Heart left ventricle (tissue), 16 donors: ENCODE data around the gene PTGES3L. TPM values are rescaled to one million over a fixed set of nuclear protein-coding genes. Genes with fewer than 3 reads are reported as not detected.

Experiments used
- ATAC-seq, 4 donors: fragments of 200-7000 bp; cut with Tn5 transposase; one replicate each; pipeline ENCODE4 v1.9.1; 2020 to 2022; ENCODE audit warnings: moderate library complexity in 4 of 4, mild to moderate bottlenecking in 3 of 4, moderate number of reproducible peaks in 1 of 4
- DNase-seq, 5 donors: peaks; one replicate each; pipeline ENCODE4 v3.0.0-alpha.2; 2020
- H3K27ac ChIP-seq, 12 donors: fragments of 200-600 bp; sonication (generic) in 4 of 12; one replicate each; pipeline versions ENCODE4 v1.5.0 to v1.8.0; 2016 to 2022; ENCODE audit warnings: mild to moderate bottlenecking in 2 of 12
- H3K27me3 ChIP-seq, 9 donors: fragments of 200-600 bp; sonication (generic) in 2 of 9; one replicate each; pipeline versions ENCODE4 v1.5.1 to v1.8.0; 2016 to 2022; ENCODE audit warnings: mild to moderate bottlenecking in 3 of 9
- H3K36me3 ChIP-seq, 9 donors: fragments of 200-600 bp; sonication (generic) in 2 of 9; one replicate each; pipeline versions ENCODE4 v1.5.0 to v1.8.0; 2018 to 2022; ENCODE audit warnings: mild to moderate bottlenecking in 2 of 9
- H3K4me1 ChIP-seq, 12 donors: fragments of 200-600 bp; sonication (generic) in 4 of 12; one replicate each; pipeline versions ENCODE4 v1.5.0 to v1.8.0; 2016 to 2022; ENCODE audit warnings: mild to moderate bottlenecking in 3 of 12
- H3K4me3 ChIP-seq, 12 donors: fragments of 200-600 bp; sonication (generic) in 4 of 12; one replicate each; pipeline versions ENCODE4 v1.5.0 to v1.8.0; 2017 to 2022; ENCODE audit warnings: mild to moderate bottlenecking in 9 of 12, moderate library complexity in 4 of 12
- H3K9me3 ChIP-seq, 12 donors: fragments of 200-600 bp; sonication (generic) in 4 of 12; one replicate each; pipeline versions ENCODE4 v1.5.0 to v1.8.0; 2016 to 2022; ENCODE audit warnings: mild to moderate bottlenecking in 1 of 12
- POLR2A ChIP-seq, 2 donors: fragments of 450-650 bp; IDR thresholded peaks; one replicate each; pipeline ENCODE4 v1.6.1; 2017; ENCODE audit warnings: antibody characterized with exemption in 2 of 2, mild to moderate bottlenecking in 2 of 2, moderate library complexity in 2 of 2
- WGBS, 4 donors: extraction: QIAGEN DNeasy Blood & Tissue Kit in 2 of 4; methylation state at CpG; one replicate each; pipeline versions ENCODE4 v1.1.5 to v1.1.7; 2013 to 2018; 5-methylcytosine and 5-hydroxymethylcytosine counted together
- intact Hi-C, 10 donors: fragments of 100-400 bp; cut with DNase I; formaldehyde crosslinking; loops; one replicate each; pipeline versions ENCODE4 v1.11.1 to v1.14.2; 2022
- long read RNA-seq, 3 donors: library from polyadenylated mRNA; unstranded; transcript quantifications; one replicate each; pipeline ENCODE4 v2.0.0, GENCODE V29; 2020 to 2021
- polyA plus RNA-seq, 2 donors: library from polyadenylated mRNA; stranded (reverse); fragments of 200-250 nt; gene quantifications; one replicate each; pipeline ENCODE4 v1.2.3, GENCODE V29; 2013
- total RNA-seq, 9 donors: library from RNA; depleted of rRNA in 2 of 9; stranded (reverse); fragments of >200 nt in 2 of 9; fragmentation: NEBNext Ultra II Directional in 3 of 9; extraction: Animal tissue kit (Norgen Biotek cat#: 25700) in 3 of 9; gene quantifications; one replicate each; pipeline versions ENCODE4 v1.1.0 to v1.2.4, GENCODE V29; 2016 to 2023
- TF ChIP-seq, protein P1 (sequence below), 12 donors: fragments of 200-600 bp; sonication (generic) in 4 of 12; IDR thresholded peaks; one replicate each; pipeline versions ENCODE4 v1.5.0 to v1.8.0; 2018 to 2022; ENCODE audit warnings: antibody characterized with exemption in 12 of 12, mild to moderate bottlenecking in 5 of 12
- donor health status: ischemic (EF 13 %, LVEDD 7.1; RV severe dilation, severe dysfunction).
- donor health status: healthy with polysubstance abuse.
- donor health status: DM: no; HTN: yes; CAD: no.
- donor health status: DM: no; HTN: no; CAD: no.
- donor health status: ischemic (EF 25% LVEDD 6.9; RV normal size, moderate dysfunction).
- donor health status: ischemic (EF 25% LVEDD 5.7; RV mildly dilated, moderate dysfunction).
- donor health status: healthy.
- donor health status: DM: yes; HTN: yes; CAD: no.
- donor health status: ischemic (EF 35%, LVEDD 5.7; RV mildly dilated, moderate dysfunction).
- donor health status: nonischemic (EF 11% LVEDD 7.7; RV severe dilation, severe dysfunction).
- donor health status: DM: yes; HTN: yes; CAD: no.
- donor health status: PGD.
- donor health status: ischemic (EF 29% LVEDD 5.4; RV normal size, mild dysfunction).
- donor health status: nonischemic (EF 23%, LVEDD 6.1; RV moderate dilation, normal function).

Gene PTGES3L
- total RNA-seq (10 to 100 TPM; 24.6 to 48.4 (median 41.2) TPM), polyA plus RNA-seq (10 to 100 TPM; 41.5 to 58.0 TPM)
- long read RNA-seq, donor 1, transcript PTGES3L-206 (7 exons, 855 nt), result major isoform, 26 of 52 reads
- long read RNA-seq, donor 1, partial matches to known transcripts, result 0 of 52 reads
- long read RNA-seq, donor 1, other reads (novel, unspliced or antisense), result 22 of 52 reads
- long read RNA-seq, donor 2, transcript PTGES3L-206 (7 exons, 855 nt), result major isoform, 29 of 43 reads
- long read RNA-seq, donor 2, partial matches to known transcripts, result 1 of 43 reads
- long read RNA-seq, donor 2, other reads (novel, unspliced or antisense), result 7 of 43 reads
- long read RNA-seq, donor 3, transcript PTGES3L-206 (7 exons, 855 nt), result major isoform, 5 of 26 reads
- long read RNA-seq, donor 3, partial matches to known transcripts, result 0 of 26 reads
- long read RNA-seq, donor 3, other reads (novel, unspliced or antisense), result 21 of 26 reads

DNA sequence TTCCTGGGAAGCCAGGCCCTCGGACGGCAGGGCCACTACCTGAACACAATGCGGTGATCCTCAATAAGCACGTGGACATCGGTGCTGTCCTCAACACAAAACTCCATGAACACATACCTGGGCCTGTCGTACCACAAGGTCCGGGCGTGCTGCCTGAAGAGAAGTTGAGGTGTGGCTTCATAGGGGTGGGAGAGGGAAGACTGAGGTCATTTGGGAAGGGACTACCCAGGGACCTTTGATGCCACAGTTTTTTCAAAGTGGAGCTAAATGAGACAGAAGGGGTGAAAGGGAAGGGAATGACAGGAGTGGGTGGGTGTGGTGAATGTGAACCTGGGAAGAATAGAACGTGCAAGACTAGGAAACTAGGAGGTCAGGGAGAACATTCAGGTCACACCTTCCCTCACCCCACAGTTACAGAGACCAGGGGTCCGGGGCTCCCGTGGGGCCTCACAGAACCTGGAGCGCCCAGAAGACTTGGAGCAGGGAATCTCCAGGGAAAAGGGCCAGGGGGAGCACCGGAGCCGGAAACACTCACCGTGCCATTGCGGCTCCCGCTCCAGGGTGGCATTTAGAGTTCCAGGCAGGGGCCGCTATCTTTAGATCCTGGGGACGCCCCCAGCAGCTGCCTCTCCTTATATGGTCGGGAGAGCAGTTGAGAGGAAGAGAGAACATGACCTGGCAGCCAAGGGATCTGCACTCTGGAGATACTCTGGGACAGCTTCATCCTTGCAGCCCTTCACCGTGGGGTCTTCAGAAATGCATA, at the start of gene PTGES3L:
Gene PTGES3L, minus strand, starts transcription at position 570 of the 763 bp plus-strand sequence. Its CDS starts 27 bp downstream, at position 543.
- ATAC-seq, result peak; percentile 83 to 90 (median 86)
- no peak for TF ChIP-seq POLR2A (IDR thresholded peaks at IDR 0.05)
- TF ChIP-seq, protein P1, sequence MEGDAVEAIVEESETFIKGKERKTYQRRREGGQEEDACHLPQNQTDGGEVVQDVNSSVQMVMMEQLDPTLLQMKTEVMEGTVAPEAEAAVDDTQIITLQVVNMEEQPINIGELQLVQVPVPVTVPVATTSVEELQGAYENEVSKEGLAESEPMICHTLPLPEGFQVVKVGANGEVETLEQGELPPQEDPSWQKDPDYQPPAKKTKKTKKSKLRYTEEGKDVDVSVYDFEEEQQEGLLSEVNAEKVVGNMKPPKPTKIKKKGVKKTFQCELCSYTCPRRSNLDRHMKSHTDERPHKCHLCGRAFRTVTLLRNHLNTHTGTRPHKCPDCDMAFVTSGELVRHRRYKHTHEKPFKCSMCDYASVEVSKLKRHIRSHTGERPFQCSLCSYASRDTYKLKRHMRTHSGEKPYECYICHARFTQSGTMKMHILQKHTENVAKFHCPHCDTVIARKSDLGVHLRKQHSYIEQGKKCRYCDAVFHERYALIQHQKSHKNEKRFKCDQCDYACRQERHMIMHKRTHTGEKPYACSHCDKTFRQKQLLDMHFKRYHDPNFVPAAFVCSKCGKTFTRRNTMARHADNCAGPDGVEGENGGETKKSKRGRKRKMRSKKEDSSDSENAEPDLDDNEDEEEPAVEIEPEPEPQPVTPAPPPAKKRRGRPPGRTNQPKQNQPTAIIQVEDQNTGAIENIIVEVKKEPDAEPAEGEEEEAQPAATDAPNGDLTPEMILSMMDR (IDR thresholded peaks at IDR 0.05), result no peak

DNA sequence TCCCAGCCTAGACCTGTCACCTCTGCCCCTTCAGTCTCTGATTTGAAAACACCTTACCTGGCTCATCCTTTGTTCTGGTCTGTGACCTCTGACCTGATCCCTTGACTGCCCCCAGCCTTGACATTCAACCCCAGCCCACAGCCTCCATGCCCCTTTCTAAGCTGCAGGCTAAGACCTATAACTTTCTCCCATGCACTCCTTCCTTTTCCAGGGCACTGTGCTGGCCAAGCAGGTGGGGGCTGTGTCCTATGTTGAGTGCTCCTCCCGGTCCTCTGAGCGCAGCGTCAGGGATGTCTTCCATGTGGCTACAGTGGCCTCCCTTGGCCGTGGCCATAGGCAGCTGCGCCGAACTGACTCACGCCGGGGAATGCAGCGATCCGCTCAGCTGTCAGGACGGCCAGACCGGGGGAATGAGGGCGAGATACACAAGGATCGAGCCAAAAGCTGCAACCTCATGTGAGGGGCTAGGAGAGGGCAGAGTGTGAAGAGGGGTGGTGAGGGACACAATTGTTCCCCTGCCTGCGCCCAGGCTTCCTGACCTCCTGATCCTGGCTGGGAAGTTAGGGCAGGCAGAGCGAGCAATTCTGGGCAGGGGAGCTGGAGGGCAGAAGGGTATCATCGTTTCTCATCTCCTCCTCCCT, 48.5 kb upstream of the PTGES3L start:
- no peak for DNase-seq
- no peaks in the 10 kb centered on the region for H3K9me3 ChIP-seq
- intact Hi-C loops, result loop anchor here in 7 of 10 donors (5.0 to 10.0 kb wide), 9 partner anchors 49 to 309 kb away; partner anchors contain the start of genes BRCA1 (in 2 of the 7), TMEM106A (in 2 of the 7) and NBR1 (in 1 of the 7)
- peaks cover 0 to 14% (median 3%) of the 10 kb centered on the region in 12 donors for H3K4me1 ChIP-seq
- no peaks in the 10 kb centered on the region for H3K27me3 ChIP-seq
- H3K36me3 ChIP-seq, result no peaks in the 10 kb centered on the region
- no peak overlapping the region for H3K27ac ChIP-seq
- no peak for ATAC-seq
- WGBS, 4 donors, result 85 to 86% (median 86%) methylated on average over 17 of the region's 17 CpGs
- no peak overlapping the region for H3K4me3 ChIP-seq
- no peak for TF ChIP-seq POLR2A (IDR thresholded peaks at IDR 0.05)
- TF ChIP-seq, protein P1 (IDR thresholded peaks at IDR 0.05), result no peak

More for the DNA sequence above, at the start of gene PTGES3L:
- peaks cover 0 to 36% (median 25%) of the 10 kb centered on the region in 12 donors for H3K4me1 ChIP-seq
- H3K27me3 ChIP-seq, result no peaks in the 10 kb centered on the region
- peak within 1 kb of the TSS; percentile 11 to 93 (median 89) for H3K27ac ChIP-seq
- peaks cover 0 to 11% (median 3%) of the 10 kb centered on the region in 9 donors for H3K36me3 ChIP-seq
- intact Hi-C loops, result loop anchor here in 2 of 10 donors (1.0 kb wide), 2 partner anchors 15 to 19 kb away; partner anchors contain the start of genes RPL27 (in 2 of the 2) and AARSD1 (in 1 of the 2)
- DNase-seq, result peak; percentile 69 to 88 (median 73)
- peak within 1 kb of the TSS; percentile 63 to 100 (median 92) for H3K4me3 ChIP-seq
- 24 to 29% (median 28%) methylated on average over 18 to 21 of the region's 21 CpGs for WGBS, 4 donors
- no peaks in the 10 kb centered on the region for H3K9me3 ChIP-seq

DNA sequence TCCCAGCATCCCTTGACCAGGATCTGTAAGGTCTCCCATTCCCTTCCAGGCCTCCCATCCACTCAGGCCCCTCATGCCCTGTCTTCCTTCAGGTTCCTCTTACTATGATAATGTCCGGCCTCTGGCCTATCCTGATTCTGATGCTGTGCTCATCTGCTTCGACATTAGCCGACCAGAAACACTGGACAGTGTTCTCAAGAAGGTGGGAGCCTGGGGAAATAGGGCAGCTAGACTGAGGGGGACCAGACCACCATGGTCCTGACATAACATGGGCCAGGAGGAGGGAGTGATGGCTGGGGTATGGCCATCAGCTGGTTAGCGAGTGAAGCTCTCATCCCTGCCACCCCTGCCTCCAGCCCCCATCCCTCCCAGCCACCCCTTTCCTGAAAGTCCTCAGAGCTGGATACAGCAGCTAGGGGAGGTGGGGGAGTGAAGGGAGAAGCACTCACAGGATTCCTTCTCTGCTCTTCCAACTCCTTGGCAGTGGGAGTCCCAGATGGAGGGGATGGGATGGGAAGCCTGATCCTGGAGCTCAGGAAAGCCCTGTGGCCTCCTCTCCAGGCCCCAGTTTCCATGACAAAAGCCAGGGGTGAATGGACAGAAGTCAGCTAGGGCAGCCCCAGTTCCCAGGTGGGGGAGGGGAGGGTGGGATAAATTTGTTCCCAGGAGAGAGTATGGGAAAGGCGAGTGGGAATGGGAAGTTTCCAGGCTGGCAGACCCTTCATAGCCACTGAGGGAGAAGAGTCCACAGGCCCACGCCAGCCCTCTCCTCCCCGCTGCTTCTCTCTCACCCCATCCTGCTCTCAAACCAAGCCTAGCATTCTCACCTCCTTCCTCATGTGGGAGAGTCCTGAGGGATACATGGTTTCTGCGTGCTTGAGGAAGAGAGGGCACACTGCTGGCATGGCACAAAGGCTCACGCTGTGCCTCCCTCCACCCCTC, 47.5 kb upstream of the PTGES3L start:
- Histone ChIP-seq H3K4me3 (no peak overlapping the region), H3K27ac (no peak overlapping the region), H3K27me3 (no peaks in the 10 kb centered on the region), H3K4me1 (peaks cover 0 to 22% (median 8%) of the 10 kb centered on the region in 12 donors), H3K36me3 (no peaks in the 10 kb centered on the region), H3K9me3 (no peaks in the 10 kb centered on the region)
- no peak for DNase-seq
- ATAC-seq, result no peak
- WGBS, 4 donors, result 76 to 79% (median 77%) methylated on average over 8 to 9 of the region's 9 CpGs
- intact Hi-C loops, result loop anchor here in 7 of 10 donors (5.0 to 10.0 kb wide), 9 partner anchors 50 to 310 kb away; partner anchors contain the start of genes BRCA1 (in 2 of the 7), TMEM106A (in 2 of the 7) and NBR1 (in 1 of the 7)
- TF ChIP-seq, protein P1 (IDR thresholded peaks at IDR 0.05), result no peak
- no peak for TF ChIP-seq POLR2A (IDR thresholded peaks at IDR 0.05)
